K562 (cell line): ENCODE measurements around the gene TCF4. TPM values are rescaled to one million over a fixed set of nuclear protein-coding genes. Genes with fewer than 3 reads are reported as not detected.

Experiments used
- ATAC-seq: fragments of 200-7000 bp; cut with Tn5 transposase; 3 replicates; pipeline ENCODE4 v1.9.1; 2020; ENCODE audit warnings: moderate library complexity
- BruUV-seq: library from RNA; stranded (reverse); fragments of 400-500 nt; replicated peaks from 2 replicates; lab custom pipeline; 2021; lab: Mats Ljungman, UMichigan
- CTCF ChIA-PET: fragments of 300-600 bp; formaldehyde crosslinking; extraction: SDS; loops from one replicate; lab custom pipeline; 2021; ENCODE audit warnings: low intra/inter-chr PET ratio; lab: Yijun Ruan, JAX
- POLR2A ChIA-PET: fragments of 300-600, 350-650 bp; sonication (Branson Sonifier 250); formaldehyde crosslinking; extraction: SDS; loops from one replicate; lab custom pipeline; 2021; ENCODE audit warnings: antibody characterized with exemption, inconsistent platforms; lab: Yijun Ruan, JAX
- DNase-seq, 4 experiments: peaks; one replicate each; pipeline versions ENCODE4 v3.0.0 to v3.0.0-alpha.2; 2011 to 2018; ENCODE audit warnings: low spot score in 3 of 4, mixed read lengths in 3 of 4; ENCODE audit errors: extremely low read depth in 1 of 4
- FAIRE-seq: peaks from 2 replicates; lab custom pipeline; 2011; peaks lifted over from hg19 to GRCh38; lab: Jason Lieb, UNC
- H2AFZ ChIP-seq: 2 replicates; pipeline ENCODE4 v1.6.0; 2011; ENCODE audit warnings: low read depth, low read length, control low read depth, inconsistent platforms
- H3K27ac ChIP-seq: fragments of 200-600 bp; 3 replicates; pipeline ENCODE4 v1.8.0; 2011; ENCODE audit warnings: low read depth, mild to moderate bottlenecking, control low read depth, inconsistent platforms, low read length, moderate library complexity, mixed read lengths; ENCODE audit errors: extremely low read depth
- H3K27me3 ChIP-seq, 2 experiments: fragments of 300-600 bp in 1 of 2; 2 replicates in 1 of 2; 3 replicates in 1 of 2; pipeline versions ENCODE4 v1.6.0 to v1.8.0; 2011; ENCODE audit warnings: inconsistent platforms in 2 of 2, low read length in 2 of 2, mild to moderate bottlenecking in 1 of 2, mixed read lengths in 1 of 2, moderate library complexity in 1 of 2; ENCODE audit not compliant: control insufficient read depth in 2 of 2, insufficient read depth in 2 of 2
- H3K36me3 ChIP-seq: fragments of 300-600 bp; 3 replicates; pipeline ENCODE4 v1.8.0; 2011; ENCODE audit warnings: mild to moderate bottlenecking, low read length, inconsistent platforms; ENCODE audit not compliant: control insufficient read depth, insufficient read depth
- H3K4me1 ChIP-seq, 2 experiments: fragments of 200-600 bp in 1 of 2; replicated peaks in 1 of 2; 2 replicates in 1 of 2; 3 replicates in 1 of 2; pipeline versions ENCODE4 v1.5.1 to v1.8.0; 2011; ENCODE audit warnings: inconsistent platforms in 2 of 2, low read length in 2 of 2, mild to moderate bottlenecking in 1 of 2, mixed read lengths in 1 of 2, moderate library complexity in 1 of 2; ENCODE audit not compliant: control insufficient read depth in 2 of 2, insufficient read depth in 2 of 2
- H3K4me2 ChIP-seq: 2 replicates; pipeline ENCODE4 v1.6.1; 2011; ENCODE audit warnings: low read length, control low read depth, inconsistent platforms, mixed read lengths; ENCODE audit not compliant: insufficient read depth
- H3K4me3 ChIP-seq: fragments of 200-600 bp; sonication (generic), shearing (Covaris generic); 2 replicates; pipeline ENCODE4 v1.5.1; 2016; ENCODE audit warnings: control low read depth, inconsistent platforms
- H3K79me2 ChIP-seq: fragments of 200-600 bp; 3 replicates; pipeline ENCODE4 v1.8.0; 2011; ENCODE audit warnings: low read length, inconsistent platforms; ENCODE audit not compliant: control insufficient read depth, insufficient read depth
- H3K9ac ChIP-seq, 2 experiments: 2 replicates each; pipeline versions ENCODE4 v1.6.0 to v1.6.1; 2011; ENCODE audit warnings: low read depth in 2 of 2, low read length in 2 of 2, control low read depth in 1 of 2, inconsistent platforms in 1 of 2, mild to moderate bottlenecking in 1 of 2, mixed read lengths in 1 of 2; ENCODE audit not compliant: insufficient read depth in 1 of 2
- H3K9me1 ChIP-seq: one replicate; pipeline ENCODE4 v1.6.0; 2011; ENCODE audit warnings: inconsistent platforms, mild to moderate bottlenecking, low read length, moderate library complexity; ENCODE audit not compliant: control insufficient read depth, insufficient read depth
- H3K9me3 ChIP-seq: replicated peaks from 2 replicates; pipeline ENCODE4 v1.5.1; 2011; ENCODE audit warnings: low read depth, low read length, inconsistent platforms; ENCODE audit not compliant: control insufficient read depth, insufficient read depth
- H4K20me1 ChIP-seq: replicated peaks from 2 replicates; pipeline ENCODE4 v1.6.1; 2011; ENCODE audit warnings: low read length, inconsistent platforms, mixed read lengths; ENCODE audit not compliant: control insufficient read depth, insufficient read depth
- KLF13 ChIP-seq: fragments of 450-650 bp; IDR thresholded peaks from 2 replicates; pipeline ENCODE4 v1.6.1; 2016; ENCODE audit warnings: missing genetic modification characterization, low read depth, mild to moderate bottlenecking, missing compliant biosample characterization, moderate library complexity, borderline replicate concordance
- MGA ChIP-seq: fragments of 450-650 bp; IDR thresholded peaks from 2 replicates; pipeline ENCODE4 v1.6.1; 2016; ENCODE audit warnings: mild to moderate bottlenecking, moderate library complexity
- RFX7 ChIP-seq: fragments of 250-450 bp; sonication (Bioruptor Pico); IDR thresholded peaks from 2 replicates; pipeline ENCODE4 v1.5.1; 2021; ENCODE audit warnings: mild to moderate bottlenecking
- THRB ChIP-seq: fragments of 450-650 bp; formaldehyde crosslinking; conservative IDR thresholded peaks from 2 replicates; pipeline ENCODE4 v1.4.0; 2022; ENCODE audit warnings: mild to moderate bottlenecking, missing genetic modification characterization
- ZNF232 ChIP-seq: sonication (generic); formaldehyde crosslinking; IDR thresholded peaks from 2 replicates; pipeline ENCODE4 v1.8.0; 2022; ENCODE audit warnings: mild to moderate bottlenecking, missing genetic modification reagents
- WGBS: fragments of 100-300 bp; shearing (Covaris generic); methylation state at CpG from one replicate; pipeline ENCODE4 v1.1.6; 2016; ENCODE audit warnings: low coverage, mixed read lengths; ENCODE audit not compliant: insufficient coverage; ENCODE audit errors: missing lambda C conversion rate; 5-methylcytosine and 5-hydroxymethylcytosine counted together
- in situ Hi-C: fragments of 300-500 bp; cut with MboI; formaldehyde crosslinking; loops from 4 replicates; pipeline ENCODE4 v1.15.0; 2018; ENCODE audit warnings: inconsistent platforms, mixed read lengths
- intact Hi-C: fragments of 100-400 bp; cut with micrococcal nuclease; formaldehyde crosslinking; loops from 2 replicates; pipeline ENCODE4 v1.14.2; 2022
- polyA plus RNA-seq, 8 experiments: library from polyadenylated mRNA; depleted of rRNA in 4 of 8; stranded (reverse) in 5 of 8; unstranded in 3 of 8; fragments of >200 nt; fragmentation: Nextera tagmentation in 2 of 8; fragmentation: Illumina TruSeq in 1 of 8; extraction: Ambion mirVana in 2 of 8; extraction: Trizol in 1 of 8; gene quantifications; 2 replicates each; pipeline versions ENCODE4 v1.2.1 to v1.2.3, GENCODE V29; 2011 to 2014; ENCODE audit warnings: inconsistent platforms in 1 of 8, missing spikeins in 1 of 8
- total RNA-seq, 7 experiments: library from RNA; depleted of rRNA in 6 of 7; stranded (reverse); fragments of >200 nt in 6 of 7; fragmentation: Illumina TruSeq in 2 of 7; extraction: Trizol in 2 of 7; gene quantifications; 2 replicates each; pipeline versions ENCODE4 v1.2.1 to v1.2.3, GENCODE V29; 2011 to 2021; ENCODE audit warnings: low replicate concordance in 1 of 7

Gene TCF4
- total and polyA plus RNA-seq, 9 of the 15 experiments (the other 6 are each of a cell fraction or from before 2014, with no cell fraction given), result 4.8 to 24.7 (median 15.2) TPM

DNA sequence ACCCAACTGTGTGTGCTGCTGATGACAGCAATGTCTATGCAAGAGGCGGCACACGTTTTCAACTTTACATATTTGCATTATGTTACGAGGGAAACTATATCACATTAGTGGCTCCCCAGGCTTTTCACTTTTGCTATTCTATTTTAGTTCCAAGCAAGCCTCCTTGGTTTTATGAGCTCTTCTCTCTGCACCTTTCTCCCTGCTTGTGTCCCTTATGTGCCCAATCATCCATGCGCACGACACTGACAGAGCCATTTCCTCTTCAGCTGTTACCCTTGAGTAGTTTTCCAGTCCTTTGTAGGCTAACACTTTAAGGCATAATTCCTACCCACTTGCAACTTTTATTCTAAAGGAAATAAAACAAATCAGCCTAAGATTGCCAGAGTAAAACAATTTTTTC lies 154.3 kb downstream of the TCF4 start:
- H4K20me1 ChIP-seq, result no peaks in the 10 kb centered on the region
- H3K4me1 ChIP-seq, result peaks cover 0 to 12% of the 10 kb centered on the region in 2 experiments; a peak in 2 of 5 replicates
- no peaks in the 10 kb centered on the region for H3K9me3 ChIP-seq
- CTCF ChIA-PET, result no interaction called here
- POLR2A ChIA-PET, result interaction anchor here (1.3 kb wide), 1 partner anchor 9 kb away, joined by 3 read pairs; no protein-coding TSS in a partner anchor
- in situ Hi-C loops, result no loop called here
- H3K9ac ChIP-seq, result no peak overlapping the region
- 58% methylated on average over 3 of the region's 5 CpGs for WGBS
- no peak overlapping the region for H3K4me3 ChIP-seq
- intact Hi-C loops, result no loop called here
- ATAC-seq, result no peak
- no peak overlapping the region for H2AFZ ChIP-seq
- no peaks in the 10 kb centered on the region for H3K36me3 ChIP-seq
- H3K27ac ChIP-seq, result no peak overlapping the region
- H3K27me3 ChIP-seq, result no peaks in the 10 kb centered on the region
- H3K9me1 ChIP-seq, result no peaks in the 10 kb centered on the region
- BruUV-seq, result no TSS peak
- DNase-seq, result no peak
- H3K79me2 ChIP-seq, result no peaks in the 10 kb centered on the region
- FAIRE-seq, result no peak
- no peak overlapping the region for H3K4me2 ChIP-seq
- TF ChIP-seq RFX7 (CRISPR knock-in tag), result no peak
- no peak for TF ChIP-seq KLF13 (tag)
- no peak for TF ChIP-seq MGA
- no peak for TF ChIP-seq THRB
- TF ChIP-seq ZNF232 (CRISPR knock-in tag), result no peak
